KMS-11 (cell line): ENCODE data around the gene ADCY1.

Experiments used
- H2AFZ ChIP-seq: fragments of 200-600 bp; sonication (generic); 2 replicates; pipeline ENCODE4 v1.6.1; 2016; ENCODE audit warnings: antibody characterized with exemption, mixed run types, low read depth
- H3K27ac ChIP-seq: fragments of 200-600 bp; sonication (generic); 2 replicates; pipeline ENCODE4 v1.6.1; 2016; ENCODE audit warnings: mild to moderate bottlenecking, mixed run types
- H3K27me3 ChIP-seq: fragments of 200-600 bp; sonication (generic); 2 replicates; pipeline ENCODE4 v1.6.1; 2017; ENCODE audit warnings: mild to moderate bottlenecking, low read depth, mixed run types, moderate library complexity; ENCODE audit not compliant: insufficient read depth
- H3K36me3 ChIP-seq: fragments of 200-600 bp; sonication (generic); 2 replicates; pipeline ENCODE4 v1.6.1; 2017; ENCODE audit warnings: mild to moderate bottlenecking, mixed run types; ENCODE audit not compliant: insufficient read depth
- H3K4me1 ChIP-seq: fragments of 200-600 bp; sonication (generic); 2 replicates; pipeline ENCODE4 v1.6.1; 2016; ENCODE audit warnings: mild to moderate bottlenecking, low read depth, mixed run types; ENCODE audit not compliant: poor library complexity, severe bottlenecking
- H3K4me2 ChIP-seq: fragments of 200-600 bp; sonication (generic); 2 replicates; pipeline ENCODE4 v1.7.0; 2016; ENCODE audit warnings: mild to moderate bottlenecking, mixed run types
- H3K4me3 ChIP-seq: fragments of 200-600 bp; sonication (generic); IDR thresholded peaks from 2 replicates; pipeline ENCODE4 v1.6.1; 2017; ENCODE audit warnings: low read depth, low read length, mixed read lengths; ENCODE audit not compliant: insufficient read depth
- H3K79me2 ChIP-seq: fragments of 200-600 bp; sonication (generic); 2 replicates; pipeline ENCODE4 v1.6.1; 2016; ENCODE audit warnings: low read depth, mixed run types; ENCODE audit not compliant: insufficient read depth
- H3K9ac ChIP-seq: fragments of 200-600 bp; sonication (generic); 2 replicates; pipeline ENCODE4 v1.6.1; 2016; ENCODE audit warnings: mild to moderate bottlenecking, mixed run types
- H4K20me1 ChIP-seq: fragments of 200-600 bp; sonication (generic); 2 replicates; pipeline ENCODE4 v1.6.1; 2016; ENCODE audit warnings: mild to moderate bottlenecking, mixed run types; ENCODE audit not compliant: insufficient read depth
- TF ChIP-seq, protein P1 (sequence below): fragments of 200-600 bp; sonication (generic); conservative IDR thresholded peaks from 2 replicates; pipeline ENCODE4 v1.6.1; 2017; ENCODE audit warnings: low read depth, mild to moderate bottlenecking, antibody characterized with exemption, low read length, moderate library complexity, mixed read lengths

Gene ADCY1

DNA sequence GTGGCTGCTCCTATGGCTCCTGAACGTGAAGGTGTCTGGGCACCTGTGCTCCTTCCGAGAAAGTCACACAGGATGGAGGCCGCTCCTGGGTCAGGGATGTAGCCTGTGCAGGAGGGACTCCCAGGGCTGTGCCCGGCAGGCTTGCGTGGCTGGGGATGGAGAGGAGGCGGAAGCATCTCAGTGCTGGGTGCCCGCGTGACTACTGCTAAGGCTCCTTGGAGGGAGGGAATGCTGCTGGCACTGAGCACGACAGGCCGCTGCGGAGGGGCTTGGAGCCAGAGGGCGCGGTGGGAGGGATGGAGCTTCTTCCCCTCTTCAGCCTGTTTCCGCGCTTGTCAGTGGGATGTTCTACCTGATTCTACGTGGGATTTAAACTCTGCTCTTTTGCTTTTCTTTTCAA is 35.0 kb downstream of the ADCY1 start:
- peaks cover 4% of the 10 kb centered on the region for H3K4me1 ChIP-seq
- no peaks in the 10 kb centered on the region; the same call in 1 of the 2 replicates for H3K79me2 ChIP-seq
- no peak overlapping the region for H3K4me3 ChIP-seq
- no peak overlapping the region for H3K4me2 ChIP-seq
- no peaks in the 10 kb centered on the region for H3K27me3 ChIP-seq
- H3K9ac ChIP-seq: no peak overlapping the region
- H3K36me3 ChIP-seq: no peaks in the 10 kb centered on the region
- H2AFZ ChIP-seq: no peak overlapping the region
- no peaks in the 10 kb centered on the region for H4K20me1 ChIP-seq
- TF ChIP-seq, protein P1, sequence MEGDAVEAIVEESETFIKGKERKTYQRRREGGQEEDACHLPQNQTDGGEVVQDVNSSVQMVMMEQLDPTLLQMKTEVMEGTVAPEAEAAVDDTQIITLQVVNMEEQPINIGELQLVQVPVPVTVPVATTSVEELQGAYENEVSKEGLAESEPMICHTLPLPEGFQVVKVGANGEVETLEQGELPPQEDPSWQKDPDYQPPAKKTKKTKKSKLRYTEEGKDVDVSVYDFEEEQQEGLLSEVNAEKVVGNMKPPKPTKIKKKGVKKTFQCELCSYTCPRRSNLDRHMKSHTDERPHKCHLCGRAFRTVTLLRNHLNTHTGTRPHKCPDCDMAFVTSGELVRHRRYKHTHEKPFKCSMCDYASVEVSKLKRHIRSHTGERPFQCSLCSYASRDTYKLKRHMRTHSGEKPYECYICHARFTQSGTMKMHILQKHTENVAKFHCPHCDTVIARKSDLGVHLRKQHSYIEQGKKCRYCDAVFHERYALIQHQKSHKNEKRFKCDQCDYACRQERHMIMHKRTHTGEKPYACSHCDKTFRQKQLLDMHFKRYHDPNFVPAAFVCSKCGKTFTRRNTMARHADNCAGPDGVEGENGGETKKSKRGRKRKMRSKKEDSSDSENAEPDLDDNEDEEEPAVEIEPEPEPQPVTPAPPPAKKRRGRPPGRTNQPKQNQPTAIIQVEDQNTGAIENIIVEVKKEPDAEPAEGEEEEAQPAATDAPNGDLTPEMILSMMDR: no peak
- no peak overlapping the region for H3K27ac ChIP-seq

DNA sequence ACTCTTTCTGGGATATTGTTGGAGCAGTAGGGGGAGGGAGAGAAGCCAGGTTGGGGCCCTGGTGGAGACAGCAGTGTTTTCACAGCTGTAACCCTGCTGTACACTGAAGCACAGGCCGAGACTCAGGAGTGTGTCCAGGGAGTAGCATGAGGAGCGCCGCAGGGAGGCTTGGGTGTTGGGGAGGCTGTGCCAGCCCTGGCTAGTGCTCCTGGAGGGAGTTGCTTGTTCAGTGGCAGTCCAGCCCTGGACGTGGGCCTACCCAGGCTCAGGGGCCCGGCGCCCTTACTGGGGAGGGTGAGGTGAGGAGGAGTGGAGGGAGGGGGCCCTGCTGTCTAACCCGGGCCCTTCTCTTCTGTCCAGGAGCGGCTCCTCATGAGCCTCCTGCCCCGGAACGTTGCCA is 35.9 kb downstream of the ADCY1 start:
- no peaks in the 10 kb centered on the region for H4K20me1 ChIP-seq
- no peak overlapping the region for H2AFZ ChIP-seq
- H3K27me3 ChIP-seq: no peaks in the 10 kb centered on the region
- no peak overlapping the region for H3K4me3 ChIP-seq
- TF ChIP-seq, protein P1: no peak
- H3K4me1 ChIP-seq: peaks cover 4% of the 10 kb centered on the region
- H3K9ac ChIP-seq: no peak overlapping the region
- H3K27ac ChIP-seq: no peak overlapping the region
- no peaks in the 10 kb centered on the region; the same call in 1 of the 2 replicates for H3K79me2 ChIP-seq
- H3K4me2 ChIP-seq: no peak overlapping the region
- H3K36me3 ChIP-seq: no peaks in the 10 kb centered on the region

DNA sequence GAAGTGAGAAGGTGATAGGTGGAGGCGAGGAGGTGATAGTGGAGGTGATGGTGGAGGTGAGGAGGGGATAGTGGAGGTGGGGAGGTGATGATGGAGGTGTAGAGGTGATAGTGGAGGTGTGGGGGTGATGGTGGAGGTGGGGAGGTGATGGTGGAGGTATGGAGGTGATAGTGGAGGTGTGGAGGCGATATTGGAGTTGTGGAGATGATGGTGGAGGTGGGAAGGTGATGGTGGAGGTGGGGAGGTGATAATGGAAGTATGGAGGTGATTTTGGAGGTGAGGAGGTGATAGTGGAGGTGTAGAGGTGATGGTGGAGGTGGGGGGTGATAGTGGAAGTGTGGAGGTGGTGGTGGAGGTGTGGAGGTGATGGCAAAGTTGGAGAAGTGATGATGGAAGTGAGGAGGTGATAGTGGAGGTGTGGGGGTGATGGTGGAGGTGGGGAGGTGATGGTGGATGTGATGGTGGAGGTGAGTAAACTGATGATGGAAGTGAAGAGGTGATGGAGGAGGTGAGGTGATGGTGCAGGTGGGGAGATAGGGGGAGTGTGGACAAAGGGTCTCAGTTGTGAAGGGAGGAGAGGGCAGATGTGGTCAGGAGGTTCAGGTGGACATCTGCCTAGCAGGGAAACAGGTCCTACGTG is 36.6 kb downstream of the ADCY1 start:
- no peaks in the 10 kb centered on the region for H3K27me3 ChIP-seq
- H3K9ac ChIP-seq: no peak overlapping the region
- H3K27ac ChIP-seq: no peak overlapping the region
- TF ChIP-seq, protein P1: no peak
- H3K4me1 ChIP-seq: peaks cover 4% of the 10 kb centered on the region
- no peak overlapping the region for H3K4me2 ChIP-seq
- no peak overlapping the region for H2AFZ ChIP-seq
- no peaks in the 10 kb centered on the region for H4K20me1 ChIP-seq
- H3K36me3 ChIP-seq: no peaks in the 10 kb centered on the region
- H3K79me2 ChIP-seq: no peaks in the 10 kb centered on the region; the same call in 1 of the 2 replicates
- H3K4me3 ChIP-seq: no peak overlapping the region

DNA sequence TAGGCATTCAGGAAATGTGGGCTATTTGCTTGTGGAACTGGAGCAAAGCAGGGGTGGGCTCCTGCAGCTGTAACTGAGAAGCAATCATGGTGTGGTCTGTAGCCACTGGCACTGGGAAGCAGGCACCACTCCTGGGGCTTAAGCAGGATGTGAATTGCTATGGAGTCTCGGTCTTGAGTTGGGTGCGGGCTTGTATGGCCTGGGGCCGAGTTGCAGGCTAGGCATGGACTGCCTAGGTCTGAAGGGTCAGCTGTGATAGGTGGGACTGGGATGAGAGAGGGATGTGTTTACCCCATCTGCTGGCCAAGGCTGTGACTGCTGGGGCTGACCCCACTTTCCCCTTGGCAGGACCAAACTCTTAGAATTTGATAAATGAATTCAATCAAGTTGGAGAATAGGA is 43.0 kb downstream of the ADCY1 start:
- H3K27me3 ChIP-seq: no peaks in the 10 kb centered on the region
- no peak overlapping the region for H2AFZ ChIP-seq
- no peak overlapping the region for H3K9ac ChIP-seq
- H3K4me3 ChIP-seq: no peak overlapping the region
- H4K20me1 ChIP-seq: no peaks in the 10 kb centered on the region
- TF ChIP-seq, protein P1: no peak
- no peaks in the 10 kb centered on the region for H3K79me2 ChIP-seq
- H3K4me2 ChIP-seq: no peak overlapping the region
- H3K27ac ChIP-seq: no peak overlapping the region
- H3K36me3 ChIP-seq: no peaks in the 10 kb centered on the region
- no peaks in the 10 kb centered on the region for H3K4me1 ChIP-seq
